GM23338 (cell line): ENCODE results near the gene PPY. TPM values are rescaled to one million over a fixed set of nuclear protein-coding genes. Genes with fewer than 3 reads are reported as not detected.

Source experiments
- ATAC-seq: fragments of 200-7000 bp; cut with Tn5 transposase; 3 replicates; pipeline ENCODE4 v1.9.1; 2020
- DNase-seq: peaks from one replicate; pipeline ENCODE4 v3.0.0-alpha.2; 2015; ENCODE audit warnings: low spot score
- H2AFZ ChIP-seq: fragments of 200-600 bp; sonication (generic); 2 replicates; pipeline ENCODE4 v1.8.0; 2016; ENCODE audit warnings: antibody characterized with exemption, mild to moderate bottlenecking, moderate library complexity
- H3F3A ChIP-seq: fragments of 200-600 bp; sonication (generic); replicated peaks from 2 replicates; pipeline ENCODE4 v1.8.0; 2017; ENCODE audit warnings: antibody characterized with exemption, mixed run types, low read depth
- H3K27ac ChIP-seq: fragments of 200-600 bp; sonication (generic); 2 replicates; pipeline ENCODE4 v1.6.1; 2016; ENCODE audit warnings: low read depth
- H3K27me3 ChIP-seq: fragments of 200-600 bp; sonication (generic); 2 replicates; pipeline ENCODE4 v1.8.0; 2016; ENCODE audit warnings: mild to moderate bottlenecking, mixed run types, moderate library complexity; ENCODE audit not compliant: insufficient read depth
- H3K36me3 ChIP-seq: fragments of 200-600 bp; sonication (generic); 2 replicates; pipeline ENCODE4 v1.8.0; 2016; ENCODE audit warnings: mild to moderate bottlenecking; ENCODE audit not compliant: insufficient read depth
- H3K4me1 ChIP-seq: fragments of 200-600 bp; sonication (generic); 2 replicates; pipeline ENCODE4 v1.8.0; 2016; ENCODE audit warnings: mild to moderate bottlenecking, moderate library complexity; ENCODE audit not compliant: insufficient read depth
- H3K4me2 ChIP-seq: fragments of 200-600 bp; sonication (generic); 2 replicates; pipeline ENCODE4 v1.7.1; 2017; ENCODE audit warnings: mixed run types
- H3K4me3 ChIP-seq: fragments of 200-600 bp; sonication (generic); 2 replicates; pipeline ENCODE4 v1.6.1; 2016; ENCODE audit warnings: mixed run types
- H3K79me2 ChIP-seq: fragments of 200-600 bp; sonication (generic); replicated peaks from 2 replicates; pipeline ENCODE4 v1.8.0; 2017; ENCODE audit warnings: mild to moderate bottlenecking; ENCODE audit not compliant: insufficient read depth
- H3K9me2 ChIP-seq: fragments of 200-600 bp; sonication (generic); 2 replicates; pipeline ENCODE4 v1.8.0; 2017; ENCODE audit not compliant: insufficient read depth
- H4K20me1 ChIP-seq: fragments of 200-600 bp; sonication (generic); replicated peaks from 2 replicates; pipeline ENCODE4 v1.8.0; 2017; ENCODE audit warnings: mild to moderate bottlenecking; ENCODE audit not compliant: insufficient read depth
- H3K27ac Mint-ChIP-seq: 2 replicates; pipeline ENCODE4 v1.8.0; 2020; ENCODE audit warnings: inconsistent platforms, mild to moderate bottlenecking, moderate library complexity, mixed read lengths
- H3K27me3 Mint-ChIP-seq: 3 replicates; pipeline ENCODE4 v1.8.0; 2022; ENCODE audit warnings: low read depth, mild to moderate bottlenecking, moderate library complexity, mixed read lengths, inconsistent platforms; ENCODE audit not compliant: insufficient read depth, poor library complexity
- H3K36me3 Mint-ChIP-seq: 3 replicates; pipeline ENCODE4 v1.8.0; 2021; ENCODE audit warnings: low read depth, mild to moderate bottlenecking, inconsistent platforms, moderate library complexity, mixed read lengths
- H3K4me1 Mint-ChIP-seq: 3 replicates; pipeline ENCODE4 v1.8.0; 2020; ENCODE audit warnings: mild to moderate bottlenecking, inconsistent platforms, mixed read lengths
- H3K4me3 Mint-ChIP-seq: 3 replicates; pipeline ENCODE4 v1.8.0; 2021; ENCODE audit warnings: moderate library complexity, mild to moderate bottlenecking, inconsistent platforms, mixed read lengths
- H3K9me3 Mint-ChIP-seq: 3 replicates; pipeline ENCODE4 v1.8.0; 2020; ENCODE audit warnings: moderate library complexity, mild to moderate bottlenecking, inconsistent platforms, mixed read lengths
- CTCF ChIP-seq, 2 experiments: fragments of 200-600 bp in 1 of 2; sonication (generic) in 1 of 2; conservative IDR thresholded peaks; 2 replicates each; pipeline versions ENCODE4 v1.5.1 to v1.6.1; 2016 to 2017; ENCODE audit warnings: antibody characterized with exemption in 2 of 2, low read depth in 2 of 2, mild to moderate bottlenecking in 2 of 2, moderate library complexity in 1 of 2
- ETS1 ChIP-seq: IDR thresholded peaks from 2 replicates; pipeline ENCODE4 v1.6.1; 2016; ENCODE audit warnings: antibody characterized with exemption
- EZH2 ChIP-seq: fragments of 200-600 bp; sonication (generic); IDR thresholded peaks from one replicate; pipeline ENCODE4 v1.8.0; 2017; ENCODE audit warnings: antibody characterized with exemption, mild to moderate bottlenecking, low read depth; ENCODE audit not compliant: unreplicated experiment
- NANOG ChIP-seq: IDR thresholded peaks from 2 replicates; pipeline ENCODE4 v1.6.1; 2016; ENCODE audit warnings: antibody characterized with exemption, borderline replicate concordance
- POLR2AphosphoS5 ChIP-seq: IDR thresholded peaks from 2 replicates; pipeline ENCODE4 v1.6.1; 2016; ENCODE audit warnings: antibody characterized with exemption, low read depth
- ZNF114 ChIP-seq: fragments of 250-450 bp; sonication (Bioruptor Pico); IDR thresholded peaks from 2 replicates; pipeline ENCODE4 v1.5.0; 2020; ENCODE audit warnings: mild to moderate bottlenecking, moderate library complexity
- ZNF331 ChIP-seq: fragments of 250-450 bp; sonication (Bioruptor Pico); IDR thresholded peaks from 2 replicates; pipeline ENCODE4 v1.5.0; 2020; ENCODE audit warnings: low read depth, mild to moderate bottlenecking, moderate library complexity
- ZNF462 ChIP-seq: fragments of 250-450 bp; sonication (Bioruptor Pico); IDR thresholded peaks from 2 replicates; pipeline ENCODE4 v1.5.0; 2020; ENCODE audit warnings: mild to moderate bottlenecking, moderate library complexity
- polyA plus RNA-seq: library from polyadenylated mRNA; unstranded; fragments of >200 nt; fragmentation: Nextera tagmentation; extraction: Ambion mirVana; gene quantifications from 2 replicates; pipeline ENCODE4 v1.2.1, GENCODE V29; 2016
- total RNA-seq: library from RNA; depleted of rRNA; stranded (reverse); fragments of >200 nt; shearing (Covaris generic); gene quantifications from 2 replicates; pipeline ENCODE4 v1.2.3, GENCODE V29; 2014

The PPY gene
- total and polyA plus RNA-seq, 2 experiments from 2014 or later: 0.94 TPM; not detected in 1

DNA sequence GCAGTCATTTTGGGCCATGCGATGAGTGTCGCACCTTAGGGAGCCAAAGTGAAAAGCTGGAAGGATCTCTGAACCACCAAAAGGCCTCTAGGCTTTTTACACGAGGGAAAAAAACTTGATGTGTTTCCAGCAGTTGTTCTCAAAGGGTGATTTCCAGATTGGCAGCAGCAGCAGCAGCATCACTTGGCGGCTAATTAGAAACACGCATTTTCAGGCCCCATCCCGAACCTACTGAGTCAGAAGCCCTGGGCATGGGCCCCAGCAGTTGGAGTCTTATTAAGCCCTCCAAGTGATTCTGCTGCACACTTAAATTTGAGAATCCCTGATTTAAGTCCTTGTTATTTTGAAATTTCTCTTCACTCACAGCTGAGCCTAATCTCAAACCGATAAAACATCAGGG is 36.7 kb upstream of the PPY start (continued):
- TF ChIP-seq ETS1 (no peak), ZNF114 (no peak), CTCF (conservative IDR thresholded peaks at IDR 0.05; ENCODE audit: low read depth in 2 of 2) (no peak), NANOG (no peak)

GRCh38 chr17:43978078-43978477 is 35.8 kb upstream of the PPY start:
- no peaks in the 10 kb centered on the region for H3K9me2 ChIP-seq
- H3K27ac Mint-ChIP-seq: no peak overlapping the region
- H3K27me3 ChIP-seq: peaks cover 15% of the 10 kb centered on the region
- DNase-seq (no peak), ATAC-seq (no peak)
- no peak overlapping the region for H2AFZ ChIP-seq
- H3K4me3 ChIP-seq: no peak overlapping the region
- no peaks in the 10 kb centered on the region for H3K4me1 Mint-ChIP-seq
- H4K20me1 ChIP-seq: no peaks in the 10 kb centered on the region
- no peak overlapping the region for H3K27ac ChIP-seq
- no peak overlapping the region for H3K4me3 Mint-ChIP-seq
- H3K36me3 ChIP-seq: no peaks in the 10 kb centered on the region
- no peak for TF ChIP-seq ZNF462 (CRISPR knock-in tag)
- no peak for TF ChIP-seq CTCF (conservative IDR thresholded peaks at IDR 0.05; ENCODE audit: low read depth in 2 of 2)
- TF ChIP-seq EZH2: no peak
- no peak for TF ChIP-seq POLR2AphosphoS5
- TF ChIP-seq ZNF114: no peak
- TF ChIP-seq ZNF331 (CRISPR knock-in tag): no peak
- H3K4me1 ChIP-seq: no peaks in the 10 kb centered on the region; the same call in 1 of the 2 replicates
- H3K4me2 ChIP-seq: no peak overlapping the region
- H3K9me3 Mint-ChIP-seq: no peaks in the 10 kb centered on the region
- H3K27me3 Mint-ChIP-seq: peaks cover 12% of the 10 kb centered on the region
- H3K36me3 Mint-ChIP-seq: no peaks in the 10 kb centered on the region
- H3F3A ChIP-seq: 0 out of 2 replicates have a peak, but pooled peaks cover 3% of the 10 kb centered on the region
- no peaks in the 10 kb centered on the region for H3K79me2 ChIP-seq
